Activated CD8-positive, alpha-beta T cell treated with anti-CD3 and anti-CD28 coated beads for 36 hours (primary cell): ENCODE measurements around the gene RNF213. TPM values are rescaled to one million over a fixed set of nuclear protein-coding genes. Genes with fewer than 3 reads are reported as not detected.
"Not testable (repeated sequence)": the region's sequence is repeated elsewhere in the genome, so short reads cannot be mapped to it uniquely, and the experiment has no call there.

ENCODE experiments used
- ATAC-seq: fragments of 200-7000 bp; cut with Tn5 transposase; one replicate; pipeline ENCODE4 v1.10.0; 2021; ENCODE audit warnings: mild to moderate bottlenecking, moderate library complexity
- CTCF ChIA-PET: fragments of 350-600 bp; sonication (Branson Sonifier 250); formaldehyde crosslinking; loops from one replicate; lab custom pipeline; 2021; ENCODE audit warnings: antibody characterized with exemption; lab: Charles Lee
- POLR2A ChIA-PET: fragments of 350-600 bp; sonication (Branson Sonifier 250); formaldehyde crosslinking; loops from one replicate; lab custom pipeline; 2021; ENCODE audit warnings: antibody characterized with exemption; lab: Charles Lee
- DNase-seq: peaks from one replicate; pipeline ENCODE4 v3.0.0-alpha.2; 2020
- H3K27ac Mint-ChIP-seq: one replicate; pipeline ENCODE4 v1.8.0; 2021; ENCODE audit warnings: mild to moderate bottlenecking, mixed read lengths
- H3K27me3 Mint-ChIP-seq: one replicate; pipeline ENCODE4 v1.8.0; 2021; ENCODE audit warnings: mixed read lengths
- H3K36me3 Mint-ChIP-seq: one replicate; pipeline ENCODE4 v1.8.0; 2021; ENCODE audit warnings: low read depth, mixed read lengths
- H3K4me1 Mint-ChIP-seq: one replicate; pipeline ENCODE4 v1.8.0; 2021; ENCODE audit warnings: low read depth, mixed read lengths
- H3K4me3 Mint-ChIP-seq: one replicate; pipeline ENCODE4 v1.8.0; 2021; ENCODE audit warnings: mild to moderate bottlenecking, moderate library complexity, mixed read lengths
- H3K9me3 Mint-ChIP-seq: one replicate; pipeline ENCODE4 v1.8.0; 2021; ENCODE audit warnings: mixed read lengths
- CTCF ChIP-seq: fragments of 200-600 bp; IDR thresholded peaks from one replicate; pipeline ENCODE4 v1.8.0; 2022; ENCODE audit warnings: antibody characterized with exemption, mild to moderate bottlenecking
- intact Hi-C: fragments of 100-400 bp; cut with micrococcal nuclease; formaldehyde crosslinking; loops from one replicate; pipeline ENCODE4 v1.10.0; 2022
- total RNA-seq, 2 experiments: library from RNA; stranded (reverse); gene quantifications; one replicate each; pipeline ENCODE4 v1.2.3, GENCODE V29; 2021

RNF213 gene
- total RNA-seq, 2 experiments from 2014 or later: 131 to 142 TPM

- Mint-ChIP-seq H3K4me3 (no peak overlapping the region), H3K27me3 (no peaks in the 10 kb centered on the region), H3K36me3 (peaks cover 59% of the 10 kb centered on the region), H3K27ac (no peak overlapping the region), H3K9me3 (peaks cover 2% of the 10 kb centered on the region), H3K4me1 (peaks cover 5% of the 10 kb centered on the region)
- intact Hi-C loops: no loop called here
- POLR2A ChIA-PET: interaction anchor here (0.8 to 1.1 kb wide), 2 partner anchors 31 to 33 kb away, joined by 3 to 5 read pairs; no protein-coding TSS in a partner anchor
- TF ChIP-seq CTCF: no peak
- DNase-seq (no peak), ATAC-seq (no peak)
- CTCF ChIA-PET: interaction anchor here (1.0 kb wide), 2 partner anchors 11 to 98 kb away, joined by 3 to 7 read pairs; no protein-coding TSS in a partner anchor
Observed at GRCh38 chr17:80295146-80295545, 34.5 kb downstream of the RNF213 start.

GRCh38 chr17:80295559-80295958 lies 34.9 kb downstream of the RNF213 start:
- Mint-ChIP-seq H3K27ac (no peak overlapping the region), H3K4me1 (peaks cover 5% of the 10 kb centered on the region), H3K36me3 (peaks cover 59% of the 10 kb centered on the region), H3K4me3 (no peak overlapping the region), H3K27me3 (no peaks in the 10 kb centered on the region), H3K9me3 (peaks cover 2% of the 10 kb centered on the region)
- intact Hi-C loops: no loop called here
- ChIA-PET POLR2A (interaction anchor here (0.8 to 1.1 kb wide), 2 partner anchors 31 to 33 kb away, joined by 3 to 5 read pairs; no protein-coding TSS in a partner anchor), CTCF (interaction anchor here (1.0 kb wide), 2 partner anchors 11 to 99 kb away, joined by 3 to 7 read pairs; no protein-coding TSS in a partner anchor)
- DNase-seq (no peak), ATAC-seq (no peak)
- no peak for TF ChIP-seq CTCF

GRCh38 chr17:80296221-80296620 lies 35.6 kb downstream of the RNF213 start:
- TF ChIP-seq CTCF: no peak
- ChIA-PET POLR2A (interaction anchor here (1.1 kb wide), 1 partner anchor 32 kb away, joined by 5 read pairs; no protein-coding TSS in a partner anchor), CTCF (interaction anchor here (1.0 kb wide), 1 partner anchor 12 kb away, joined by 3 read pairs; no protein-coding TSS in a partner anchor)
- peaks cover 7% of the 10 kb centered on the region for H3K4me1 Mint-ChIP-seq
- H3K27ac Mint-ChIP-seq: peak overlapping the region; percentile 57
- H3K4me3 Mint-ChIP-seq: no peak overlapping the region
- ATAC-seq: no peak
- H3K9me3 Mint-ChIP-seq: peaks cover 2% of the 10 kb centered on the region
- H3K36me3 Mint-ChIP-seq: peaks cover 65% of the 10 kb centered on the region
- no peaks in the 10 kb centered on the region for H3K27me3 Mint-ChIP-seq
- intact Hi-C loops: no loop called here
- no peak for DNase-seq

GRCh38 chr17:80297996-80298560 lies 37.4 kb downstream of the RNF213 start:
- H3K27me3 Mint-ChIP-seq: no peaks in the 10 kb centered on the region
- no peak for TF ChIP-seq CTCF
- DNase-seq (no peak), ATAC-seq (no peak)
- H3K9me3 Mint-ChIP-seq: peaks cover 6% of the 10 kb centered on the region
- intact Hi-C loops: no loop called here
- peaks cover 7% of the 10 kb centered on the region for H3K4me1 Mint-ChIP-seq
- CTCF ChIA-PET: no interaction called here
- H3K4me3 Mint-ChIP-seq: no peak overlapping the region
- POLR2A ChIA-PET: interaction anchor here (0.7 to 1.4 kb wide), 2 partner anchors 20 to 33 kb away, joined by 3 to 4 read pairs; no protein-coding TSS in a partner anchor
- H3K27ac Mint-ChIP-seq: no peak overlapping the region
- peaks cover 73% of the 10 kb centered on the region for H3K36me3 Mint-ChIP-seq

- POLR2A ChIA-PET: interaction anchor here (1.4 kb wide), 1 partner anchor 22 kb away, joined by 3 read pairs; no protein-coding TSS in a partner anchor
- H3K4me3 Mint-ChIP-seq, ATAC-seq, CTCF ChIA-PET, H3K27ac Mint-ChIP-seq, intact Hi-C loops, H3K27me3 Mint-ChIP-seq, H3K9me3 Mint-ChIP-seq, DNase-seq, H3K4me1 Mint-ChIP-seq: not testable (repeated sequence)
- H3K36me3 Mint-ChIP-seq: peaks cover 77% of the 10 kb centered on the region
Observed at GRCh38 chr17:80299350-80300100, 38.9 kb downstream of the RNF213 start.

- H3K4me1 Mint-ChIP-seq, ATAC-seq, H3K9me3 Mint-ChIP-seq, H3K27me3 Mint-ChIP-seq, H3K4me3 Mint-ChIP-seq, H3K27ac Mint-ChIP-seq, intact Hi-C loops, DNase-seq, POLR2A ChIA-PET: not testable (repeated sequence)
- CTCF ChIA-PET: interaction anchor here (1.5 kb wide), 1 partner anchor 106 kb away, joined by 3 read pairs; no protein-coding TSS in a partner anchor
- peaks cover 79% of the 10 kb centered on the region for H3K36me3 Mint-ChIP-seq
Observed at GRCh38 chr17:80300756-80301155, 40.1 kb downstream of the RNF213 start.
